SK-N-SH (cell line): Measurements from ENCODE around the gene STK32C.

ENCODE experiments used
- CTCF ChIP-seq: fragments of 200-600 bp; sonication (generic); IDR thresholded peaks from 2 replicates; pipeline ENCODE4 v1.6.1; 2017; ENCODE audit warnings: antibody characterized with exemption, mild to moderate bottlenecking, moderate library complexity
- EZH2phosphoT487 ChIP-seq: fragments of 200-600 bp; sonication (generic); IDR thresholded peaks from 2 replicates; pipeline ENCODE4 v1.6.1; 2017; ENCODE audit warnings: low read depth, mixed run types, mild to moderate bottlenecking, antibody characterized with exemption, moderate library complexity, borderline replicate concordance
- FOSL2 ChIP-seq: IDR thresholded peaks from 2 replicates; pipeline ENCODE4 v1.4.0; 2012; ENCODE audit warnings: low read depth, mild to moderate bottlenecking, moderate library complexity, borderline replicate concordance
- MXI1 ChIP-seq: IDR thresholded peaks from 2 replicates; pipeline ENCODE4 v1.6.1; 2012; ENCODE audit warnings: mild to moderate bottlenecking, low read depth, low read length, improper control_type of control experiment
- NFIC ChIP-seq: IDR thresholded peaks from 2 replicates; pipeline ENCODE4 v1.4.0; 2012; ENCODE audit warnings: borderline replicate concordance
- TAF1 ChIP-seq: IDR thresholded peaks from 2 replicates; pipeline ENCODE4 v1.6.1; 2012; ENCODE audit warnings: low read depth, mild to moderate bottlenecking, low read length, moderate library complexity, borderline replicate concordance

- TF ChIP-seq MXI1 = no peak
- no peak for TF ChIP-seq CTCF
- no peak for TF ChIP-seq FOSL2
- no peak for TF ChIP-seq TAF1
- TF ChIP-seq NFIC = no peak
- TF ChIP-seq EZH2phosphoT487 = no peak
Observed at GRCh38 chr10:132249824-132250375, 57.9 kb downstream of the STK32C start.
